Measurements from ENCODE around the gene STX8.

- no peak for TF ChIP-seq CTCF (IDR thresholded peaks at IDR 0.05)
- TF ChIP-seq POLR2AphosphoS5 (IDR thresholded peaks at IDR 0.05), result no peak
- no peak for TF ChIP-seq POLR2A (IDR thresholded peaks at IDR 0.05)
These were observed 344.8 kb downstream of the STX8 start for GRCh38 chr17:9230861-9231260.
